NCI-H748 (cell line): ENCODE data around the gene MAP3K5.
"Not testable (repeated sequence)": the region's sequence is repeated elsewhere in the genome, so short reads cannot be mapped to it uniquely, and the experiment has no call there.

Experiments used
- DNase-seq: peaks from one replicate; lab custom pipeline; 2025; ENCODE audit not compliant: unreplicated experiment; lab: John Stamatoyannopoulos, UW

The MAP3K5 gene

DNA sequence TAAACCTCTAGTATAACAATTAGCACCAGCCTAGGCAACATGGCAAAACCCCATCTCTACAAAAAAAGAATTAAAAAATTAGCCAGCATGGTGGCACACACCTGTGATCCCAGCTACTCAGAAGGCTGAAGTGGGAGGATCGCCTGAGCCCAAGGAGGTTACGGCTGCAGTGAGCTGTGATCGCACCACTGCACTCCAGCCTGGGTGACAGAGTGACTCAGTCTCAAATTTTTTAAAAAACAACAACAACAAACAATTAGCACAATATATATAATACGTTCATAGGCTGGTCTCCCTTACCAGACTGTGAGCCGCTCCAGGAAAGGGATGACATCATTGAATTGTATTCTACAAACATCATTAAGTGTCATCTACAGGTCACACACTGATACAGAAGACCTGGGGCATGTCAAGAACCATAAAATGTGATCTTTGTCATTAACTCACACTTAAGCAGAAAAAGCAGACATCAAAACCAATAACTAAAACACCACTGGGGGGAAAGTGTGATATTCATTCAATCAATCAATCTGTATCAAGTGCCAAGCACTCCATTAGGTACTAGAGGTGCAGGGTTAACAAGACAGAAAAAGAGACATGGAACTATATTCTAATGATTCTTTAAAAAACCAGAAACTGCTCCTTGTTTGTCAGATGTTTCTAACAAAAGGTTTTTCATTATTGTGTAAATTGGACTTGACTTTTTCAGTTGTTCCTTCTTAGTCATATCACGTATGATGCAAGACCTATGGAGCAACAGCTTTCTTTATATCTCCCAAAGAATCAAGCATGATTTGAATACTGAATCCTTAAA, 17.8 kb downstream of the MAP3K5 start:
- DNase-seq, result peak; percentile 39

- DNase-seq, result no peak
Observed at GRCh38 chr6:136773473-136773796, 18.8 kb downstream of the MAP3K5 start.

- peak; percentile 55 for DNase-seq
Observed at GRCh38 chr6:136772685-136773472, 19.4 kb downstream of the MAP3K5 start.

DNA sequence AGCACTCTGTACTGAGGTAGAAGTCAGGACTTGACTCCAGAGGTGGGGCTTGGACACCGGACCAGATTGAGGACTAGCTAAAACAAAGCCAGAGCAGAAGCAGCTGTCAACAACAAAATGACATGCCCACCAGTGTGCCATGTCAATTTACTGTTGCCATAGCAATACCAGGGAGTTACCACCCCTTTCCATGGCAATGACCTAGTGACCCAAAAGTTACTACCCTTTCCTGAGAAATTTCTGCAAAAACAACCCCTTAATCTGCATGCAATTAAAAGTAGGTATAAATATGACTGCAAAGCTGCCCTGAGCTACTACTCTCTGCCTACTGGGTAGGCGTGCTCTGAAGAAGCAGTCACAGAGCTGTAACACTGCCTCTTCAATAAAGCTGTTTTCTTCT, 21.0 kb downstream of the MAP3K5 start:
- DNase-seq, result peak; percentile 25

- DNase-seq, result no peak
Observed at GRCh38 chr6:136769759-136770158, 22.5 kb downstream of the MAP3K5 start.

GRCh38 chr6:136769124-136769523, 23.2 kb downstream of the MAP3K5 start:
- DNase-seq, result no peak

- DNase-seq, result no peak
Observed at GRCh38 chr6:136767570-136768309, 24.5 kb downstream of the MAP3K5 start.

DNA sequence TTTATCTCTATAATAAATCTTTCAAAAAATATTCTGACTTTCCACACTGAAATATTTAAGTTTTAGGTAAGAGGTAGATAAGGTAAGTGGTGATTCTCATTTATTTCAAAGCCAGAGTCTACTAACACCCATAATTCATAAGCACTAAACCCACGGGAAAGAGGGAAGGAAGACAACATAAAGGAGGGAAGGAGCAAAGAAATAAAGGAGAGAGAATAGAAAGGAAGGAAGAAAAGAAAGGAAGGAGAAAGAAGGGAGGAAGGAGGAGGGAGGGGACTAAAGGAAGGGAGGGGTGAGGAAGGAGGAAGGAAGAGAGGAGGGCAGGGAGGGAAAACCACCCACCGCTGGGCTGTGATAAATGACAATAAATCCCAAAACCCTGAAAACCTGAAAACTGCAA, 25.2 kb downstream of the MAP3K5 start:
- DNase-seq, result no peak

DNA sequence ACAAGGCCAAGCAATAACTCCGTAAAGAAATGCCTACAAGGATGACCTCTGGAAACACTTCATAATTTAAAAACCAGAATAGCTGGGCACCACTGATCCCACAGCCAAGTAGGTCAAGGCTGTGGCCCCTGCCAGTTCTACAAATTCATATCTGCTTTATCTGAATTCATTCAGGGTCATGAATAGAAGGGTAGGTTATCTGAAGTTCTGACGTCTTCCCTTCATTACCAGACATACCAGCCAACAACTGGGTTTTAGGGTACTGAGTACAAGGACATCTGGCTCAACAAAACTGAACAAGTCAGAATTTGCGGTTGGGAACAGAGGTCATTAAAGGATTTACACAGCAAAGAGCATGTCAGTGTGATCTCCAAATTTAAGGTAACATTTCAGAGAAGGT, 26.0 kb downstream of the MAP3K5 start:
- no peak for DNase-seq

DNA sequence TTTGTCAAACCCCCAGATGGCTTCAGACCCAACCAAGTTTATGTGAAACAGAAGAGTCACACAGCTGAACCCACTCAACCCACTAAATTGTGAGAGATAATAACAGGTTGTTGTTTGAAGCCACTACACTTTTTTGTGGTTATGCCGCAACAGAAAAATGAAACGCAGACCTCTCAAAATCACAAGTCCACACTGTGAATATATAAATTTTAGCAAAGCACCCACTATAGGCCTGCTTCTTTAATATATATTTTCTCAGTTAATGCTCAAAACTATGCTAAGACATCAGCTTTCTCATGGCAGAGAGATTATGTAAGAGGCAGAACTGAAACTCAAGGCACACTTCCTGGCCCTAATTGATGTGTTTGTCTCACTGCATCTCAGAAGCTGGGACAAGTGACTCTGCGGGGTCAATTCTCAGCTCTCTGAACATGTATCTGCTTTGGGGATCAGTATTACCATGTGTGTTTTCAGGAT, 27.7 kb downstream of the MAP3K5 start:
- no peak for DNase-seq

GRCh38 chr6:136763716-136764516, 28.4 kb downstream of the MAP3K5 start:
- no peak for DNase-seq

DNA sequence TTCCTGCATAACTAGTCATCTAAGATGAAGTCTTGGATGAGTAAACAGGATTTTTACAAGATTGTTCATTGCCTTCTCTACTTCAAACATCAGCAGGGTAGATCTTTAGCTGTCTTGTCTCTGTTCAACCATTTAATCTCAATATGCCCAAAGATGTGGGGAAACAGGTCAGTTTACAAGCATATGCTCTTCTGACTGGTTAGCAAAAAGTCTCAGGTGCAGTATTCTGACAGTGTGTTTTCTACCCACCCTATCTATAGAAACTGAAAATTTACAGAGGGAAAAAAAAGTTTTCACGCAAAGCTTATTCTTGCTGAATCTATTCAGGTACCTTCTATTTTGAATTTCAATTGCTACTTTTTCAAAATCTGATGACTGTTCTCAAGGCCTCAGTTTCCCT, 29.0 kb downstream of the MAP3K5 start:
- DNase-seq, result no peak

- no peak for DNase-seq
Observed at GRCh38 chr6:136762022-136762975, 30.0 kb downstream of the MAP3K5 start.

- no peak for DNase-seq
Observed at GRCh38 chr6:136761227-136761922, 30.9 kb downstream of the MAP3K5 start.

GRCh38 chr6:136760781-136761180, 31.5 kb downstream of the MAP3K5 start:
- not testable (repeated sequence) for DNase-seq

GRCh38 chr6:136757150-136757549, 35.1 kb downstream of the MAP3K5 start:
- DNase-seq, result no peak

GRCh38 chr6:136754820-136755219, 37.5 kb downstream of the MAP3K5 start:
- DNase-seq, result no peak

GRCh38 chr6:136753624-136754023, 38.7 kb downstream of the MAP3K5 start:
- no peak for DNase-seq

DNA sequence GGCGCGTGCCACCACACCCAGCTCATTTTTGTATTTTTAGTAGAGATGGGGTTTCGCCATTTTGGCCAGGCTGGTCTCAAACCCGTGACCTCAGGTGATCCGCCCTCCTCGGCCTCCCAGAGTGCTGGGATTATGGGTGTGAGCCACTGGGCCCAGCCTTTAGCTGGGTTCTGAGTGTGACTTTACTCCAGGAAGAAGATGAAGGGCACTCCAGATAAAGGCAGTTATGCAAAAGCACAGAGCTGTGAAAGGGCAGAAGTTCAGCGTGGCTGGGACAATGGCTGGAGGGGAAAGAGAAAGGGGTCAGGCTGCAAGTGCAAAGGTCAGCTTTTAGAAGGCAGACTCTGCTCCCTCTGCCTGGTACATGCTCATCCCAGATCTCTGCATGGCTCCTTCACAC, 39.7 kb downstream of the MAP3K5 start:
- no peak for DNase-seq
